ENCODE data around the gene SENP5.

Gene SENP5

GRCh38 chr3:196969134-196969659, 101.5 kb downstream of the SENP5 start:
- DNase-seq (ENCODE audit: low read depth), result no peak

GRCh38 chr3:196969660-196970546, 102.2 kb downstream of the SENP5 start:
- DNase-seq (ENCODE audit: low read depth), result peak; percentile 49

- DNase-seq (ENCODE audit: low read depth), result no peak
Measured at GRCh38 chr3:196970547-196971093, 102.9 kb downstream of the SENP5 start.

GRCh38 chr3:196971094-196971698, 103.5 kb downstream of the SENP5 start:
- DNase-seq (ENCODE audit: low read depth), result no peak

GRCh38 chr3:196974661-196975060, 106.9 kb downstream of the SENP5 start:
- DNase-seq (ENCODE audit: low read depth), result no peak

GRCh38 chr3:196975349-196975748, 107.6 kb downstream of the SENP5 start:
- DNase-seq (ENCODE audit: low read depth), result no peak

- no peak for DNase-seq (ENCODE audit: low read depth)
Measured at GRCh38 chr3:196976941-196977340, 109.2 kb downstream of the SENP5 start.

- DNase-seq (ENCODE audit: low read depth), result no peak
Measured at GRCh38 chr3:196979545-196979944, 111.8 kb downstream of the SENP5 start.

- no peak for DNase-seq (ENCODE audit: low read depth)
Measured at GRCh38 chr3:196981657-196982056, 113.9 kb downstream of the SENP5 start.

- no peak for DNase-seq (ENCODE audit: low read depth)
Measured at GRCh38 chr3:196983186-196983585, 115.5 kb downstream of the SENP5 start.

Data from T follicular helper cell (primary cell).